GM11168 (cell line): ENCODE measurements around the gene MXD4.

ENCODE experiments used
- in situ Hi-C: fragments of 300-500 bp; cut with MboI; formaldehyde crosslinking; loops from one replicate; pipeline ENCODE4 v1.12.0; 2022; ENCODE audit warnings: low sequenced_read_pairs; ENCODE audit not compliant: unreplicated experiment

Gene MXD4

DNA sequence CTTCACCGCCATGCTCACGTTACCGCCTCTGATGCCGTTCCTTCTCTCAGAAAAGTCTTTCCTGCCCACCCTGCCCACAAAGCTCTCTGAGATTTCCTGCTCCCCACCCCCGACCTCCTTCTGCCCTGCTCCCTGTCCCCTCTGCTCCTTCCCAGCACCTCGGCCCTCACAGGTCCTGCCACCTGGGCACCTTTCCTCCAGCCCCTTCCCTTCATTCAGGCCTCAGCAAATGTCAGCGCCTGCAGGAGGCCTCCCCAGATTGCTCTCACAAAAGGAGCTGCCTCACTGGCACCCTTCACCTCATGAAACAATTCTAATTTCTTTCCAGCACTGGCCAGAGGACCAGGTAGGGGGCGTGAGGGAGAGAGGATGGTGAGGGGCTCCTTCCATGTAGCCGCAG lies 33.6 kb upstream of the MXD4 start:
- in situ Hi-C loops, result no loop called here

- in situ Hi-C loops, result no loop called here
Observed at GRCh38 chr4:2292646-2293108, 30.8 kb upstream of the MXD4 start.

DNA sequence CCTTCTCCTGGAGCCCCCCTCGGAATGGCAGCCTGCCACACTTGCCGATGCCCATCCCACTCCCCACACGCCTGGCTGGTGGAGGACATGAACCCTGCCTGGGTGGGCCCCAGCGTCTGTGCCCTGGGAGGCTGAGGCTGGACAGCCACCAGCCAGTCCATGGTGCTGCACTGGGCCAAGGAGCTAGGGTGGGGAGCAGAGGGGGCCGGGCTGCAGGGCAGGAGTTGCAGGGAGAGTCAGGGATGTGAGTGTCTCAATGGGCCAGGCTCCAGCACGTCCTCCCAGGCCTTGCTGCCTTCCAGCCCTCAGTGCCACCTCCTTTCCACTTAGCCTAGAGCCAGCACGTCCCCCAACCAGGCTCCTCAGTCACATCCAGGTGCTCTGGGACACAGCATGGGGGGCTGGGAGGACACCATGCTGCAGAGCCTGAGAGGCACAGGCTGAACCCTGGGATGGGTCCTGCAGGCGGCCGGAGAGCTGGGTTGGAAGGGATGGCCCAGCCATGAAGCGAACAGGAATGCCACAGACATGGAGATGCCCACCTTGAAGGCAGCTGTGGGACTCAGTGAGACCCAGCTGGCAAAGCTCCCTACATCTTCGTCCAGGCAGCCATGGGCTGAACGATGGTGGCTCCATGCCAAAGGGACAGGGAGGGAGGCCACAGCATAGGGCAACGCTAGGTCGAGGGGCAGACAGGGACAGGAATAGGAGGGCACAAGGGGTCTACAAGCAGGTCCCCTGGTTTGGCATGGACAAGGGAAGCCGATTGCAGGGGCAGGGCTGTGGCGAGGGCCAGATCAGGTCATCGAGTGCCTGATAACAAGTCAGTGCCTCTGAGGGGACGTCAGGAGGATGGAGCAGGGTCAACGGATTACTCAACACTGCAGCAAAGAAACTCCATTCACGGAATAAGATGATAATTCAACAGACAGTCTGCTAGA lies 30.1 kb upstream of the MXD4 start:
- in situ Hi-C loops, result no loop called here

DNA sequence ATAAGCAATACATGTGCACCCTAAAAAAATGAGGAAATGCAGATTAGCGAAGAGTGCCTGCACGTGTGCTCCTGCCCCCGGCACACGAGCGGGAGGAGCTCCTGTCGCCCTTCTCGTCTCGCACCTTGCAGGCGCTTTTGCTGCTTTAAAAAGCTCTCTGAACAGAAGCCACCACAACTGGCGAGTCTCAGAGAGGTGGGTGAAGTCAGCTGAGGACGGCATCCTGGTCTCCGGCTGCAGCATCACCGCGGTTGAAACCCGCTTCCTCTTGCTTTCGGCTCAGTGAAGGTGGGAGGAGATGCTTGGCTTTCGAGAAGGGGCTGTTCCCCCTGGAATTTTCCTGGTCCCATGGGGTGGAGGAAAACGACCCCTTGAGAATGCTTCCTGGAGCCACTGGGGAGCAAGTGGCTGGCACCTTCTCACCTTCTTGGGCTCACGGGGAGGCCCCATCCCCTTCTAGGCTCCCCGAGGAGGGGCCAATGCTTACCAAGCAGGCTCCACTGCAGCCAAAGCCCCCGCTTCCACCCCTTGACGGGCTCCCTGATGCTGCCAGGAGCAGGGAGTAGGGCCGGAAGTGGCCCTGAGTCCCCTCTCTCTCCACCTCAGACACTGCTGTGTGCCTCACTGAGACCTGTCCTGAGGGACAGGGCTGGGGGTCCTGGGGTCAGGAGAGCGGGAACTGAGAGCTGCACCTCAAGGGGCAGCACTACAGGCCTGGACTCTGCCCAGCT lies 29.2 kb upstream of the MXD4 start:
- in situ Hi-C loops, result no loop called here

- in situ Hi-C loops, result no loop called here
Observed at GRCh38 chr4:2290488-2290887, 28.6 kb upstream of the MXD4 start.

DNA sequence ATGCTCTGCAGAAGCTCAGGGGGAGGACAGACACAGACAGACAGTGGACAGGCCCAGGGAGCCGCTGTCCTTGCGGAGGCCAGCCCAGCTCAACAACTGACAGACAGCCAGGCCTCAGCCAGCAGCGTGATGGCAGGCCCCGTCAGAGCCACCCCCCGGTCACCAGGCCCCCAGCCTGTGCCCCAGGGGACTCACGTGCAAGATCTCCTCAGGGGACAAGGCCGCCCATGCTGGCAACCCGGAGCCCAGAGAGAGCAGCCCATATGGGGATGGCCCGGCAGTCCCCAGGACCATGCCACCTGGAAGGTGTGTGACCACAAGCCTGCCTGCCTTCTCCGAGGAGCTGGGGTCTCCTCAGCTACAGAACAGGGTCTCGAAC lies 28.0 kb upstream of the MXD4 start:
- in situ Hi-C loops, result no loop called here

DNA sequence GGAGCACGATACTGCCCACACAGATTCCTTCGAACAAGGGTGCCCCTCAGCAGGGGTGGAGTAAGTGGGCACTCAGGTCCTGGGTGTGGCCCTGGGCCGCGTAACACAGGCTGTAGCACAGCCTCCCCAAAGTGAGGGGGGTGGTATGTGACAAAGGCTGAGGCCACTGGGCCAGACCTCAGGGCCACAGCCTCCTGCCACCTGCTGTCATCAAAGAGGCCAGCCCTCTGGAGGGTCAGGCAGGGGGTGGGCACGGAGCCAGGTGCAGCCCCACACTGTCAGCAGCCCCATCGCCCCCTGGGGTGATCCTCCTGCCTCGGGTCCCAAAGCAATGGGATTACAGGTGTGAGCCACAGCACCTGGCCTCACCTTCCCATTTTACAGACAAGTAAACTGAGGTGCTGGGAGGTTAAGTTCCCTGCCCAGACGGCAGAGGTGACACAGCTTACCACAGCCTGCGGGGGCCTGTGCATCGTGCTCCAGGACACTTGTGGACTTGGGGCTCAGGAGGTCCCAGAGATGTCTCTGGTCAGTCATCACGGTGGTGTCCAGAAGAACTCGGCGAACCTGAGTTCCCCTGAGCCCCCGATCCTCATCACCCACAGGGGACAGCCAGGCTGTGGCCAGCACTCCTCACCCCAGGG lies 27.5 kb upstream of the MXD4 start:
- in situ Hi-C loops, result no loop called here

DNA sequence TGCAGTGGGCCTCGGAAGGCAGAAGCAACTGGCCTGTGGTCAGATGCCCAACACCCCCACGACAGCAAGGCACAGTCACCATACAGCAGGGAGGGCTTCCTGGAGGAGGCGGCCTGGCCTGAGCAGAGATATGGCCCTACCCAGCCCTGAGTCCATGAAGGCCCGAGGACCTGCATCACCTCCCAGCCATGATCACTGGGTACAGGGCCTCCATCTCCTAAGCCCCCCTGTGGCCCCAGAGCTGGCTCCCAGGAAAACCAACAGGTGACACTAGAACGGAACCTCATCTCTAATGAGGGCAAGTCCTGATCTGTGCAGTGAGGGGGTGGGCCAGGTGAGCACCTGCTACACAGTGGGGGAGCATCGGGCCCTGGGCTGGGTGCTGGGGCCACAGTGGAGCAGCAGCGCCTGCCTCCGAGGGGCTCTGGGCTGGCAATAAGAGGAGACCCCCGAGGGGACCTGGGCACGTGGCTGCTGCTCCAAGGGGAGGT lies 26.2 kb upstream of the MXD4 start:
- in situ Hi-C loops, result no loop called here

- in situ Hi-C loops, result no loop called here
Observed at GRCh38 chr4:2287594-2287915, 25.6 kb upstream of the MXD4 start.

DNA sequence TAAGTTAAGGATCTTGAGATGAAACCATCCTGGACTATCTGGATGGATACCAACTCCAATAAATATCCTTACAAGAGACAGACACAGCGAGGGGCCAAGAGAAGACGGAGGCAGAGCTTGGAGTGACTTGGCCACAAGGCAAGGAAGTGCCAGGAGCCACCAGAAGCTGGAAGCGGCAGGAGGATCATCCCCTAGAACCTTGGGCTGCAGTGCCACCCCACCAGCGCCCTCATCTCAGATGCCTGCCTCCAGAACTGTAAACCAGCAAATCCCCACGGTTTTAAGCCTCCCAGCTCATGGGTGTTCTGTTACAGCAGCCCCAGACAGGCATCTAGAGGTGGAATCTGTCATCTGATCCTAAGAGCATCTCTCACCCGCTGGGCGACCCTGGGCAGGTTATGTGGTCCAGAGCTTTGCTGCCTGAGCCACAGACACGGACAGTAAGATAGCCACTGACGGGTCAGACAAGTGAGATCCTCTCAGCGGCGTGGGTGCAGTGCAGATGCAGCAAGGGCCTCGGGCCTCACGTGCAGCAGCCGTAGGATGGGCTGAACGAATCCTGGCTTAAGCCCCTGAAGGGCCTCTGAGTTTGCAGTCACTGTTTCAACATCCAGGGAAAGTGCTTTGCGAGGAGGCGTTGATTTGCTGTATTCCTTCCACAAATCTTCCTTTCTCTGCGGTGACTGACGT lies 25.1 kb upstream of the MXD4 start:
- in situ Hi-C loops, result no loop called here

GRCh38 chr4:2285613-2286381 lies 23.9 kb upstream of the MXD4 start:
- in situ Hi-C loops, result no loop called here

- in situ Hi-C loops, result no loop called here
Observed at GRCh38 chr4:2284934-2285612, 23.2 kb upstream of the MXD4 start.

DNA sequence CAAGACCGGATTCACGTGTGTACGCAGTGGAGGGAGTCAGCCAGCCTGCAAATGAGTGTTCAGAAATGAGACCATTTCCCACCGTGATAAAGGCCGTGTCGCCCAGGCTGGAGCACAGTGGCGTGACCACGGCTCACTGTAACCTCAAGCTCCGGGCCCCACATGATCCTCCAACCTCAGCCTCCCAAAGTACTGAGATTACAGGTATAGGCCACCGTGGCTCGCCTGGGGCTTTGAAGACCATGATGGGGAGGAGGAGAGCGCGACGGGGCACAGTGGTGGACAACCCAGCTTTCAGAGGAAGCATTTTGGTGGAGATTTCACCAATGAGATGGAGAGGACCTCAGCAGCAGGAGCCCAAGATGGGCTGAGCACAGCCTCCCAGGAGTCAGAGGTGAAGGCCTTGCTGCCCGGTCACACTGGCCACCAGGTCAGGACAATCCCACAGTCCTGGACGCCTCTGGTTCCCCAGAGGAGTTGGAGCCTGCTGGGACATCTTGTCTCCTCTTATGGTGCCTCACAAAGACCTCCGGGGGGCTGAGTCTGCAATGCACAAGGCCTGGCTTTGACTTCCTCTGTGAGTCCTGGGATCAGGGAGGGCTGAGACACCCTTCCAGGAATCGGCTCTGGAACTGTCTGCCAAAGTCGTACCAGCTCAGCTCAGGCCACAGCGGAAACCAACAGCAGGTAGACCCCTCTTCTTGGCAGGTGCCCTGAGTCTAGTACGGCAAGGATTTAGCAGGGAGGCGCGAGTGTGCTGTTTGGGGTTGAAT lies 22.4 kb upstream of the MXD4 start:
- in situ Hi-C loops, result no loop called here

GRCh38 chr4:2283199-2283711 lies 21.3 kb upstream of the MXD4 start:
- in situ Hi-C loops, result no loop called here

- in situ Hi-C loops, result no loop called here
Observed at GRCh38 chr4:2281575-2282343, 19.9 kb upstream of the MXD4 start.

GRCh38 chr4:2280531-2281300 lies 18.8 kb upstream of the MXD4 start:
- in situ Hi-C loops, result no loop called here

DNA sequence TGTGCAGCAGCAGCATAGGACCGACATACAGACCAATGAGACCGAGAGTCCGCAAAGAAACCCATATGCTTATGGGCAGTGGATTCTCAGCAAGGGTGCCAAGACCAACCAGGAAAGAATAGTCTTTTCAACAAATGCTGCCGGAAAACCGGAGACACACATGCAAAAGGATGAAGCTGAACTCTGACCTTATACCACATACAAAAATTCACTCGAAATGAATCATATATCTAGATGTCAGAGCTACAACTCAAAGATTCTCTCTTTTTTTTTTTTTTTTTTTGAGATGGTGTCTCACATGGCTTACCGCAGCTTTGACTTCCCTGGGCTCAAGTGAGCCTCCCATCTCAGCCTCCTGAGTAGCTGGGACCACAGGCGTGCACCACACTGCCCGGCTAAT lies 16.0 kb upstream of the MXD4 start:
- in situ Hi-C loops, result no loop called here
